NCI-H774 (cell line): ENCODE measurements around the gene SLC12A8.

Experiments
- DNase-seq: peaks from one replicate; lab custom pipeline; 2025; lab: John Stamatoyannopoulos, UW

The SLC12A8 gene

DNA sequence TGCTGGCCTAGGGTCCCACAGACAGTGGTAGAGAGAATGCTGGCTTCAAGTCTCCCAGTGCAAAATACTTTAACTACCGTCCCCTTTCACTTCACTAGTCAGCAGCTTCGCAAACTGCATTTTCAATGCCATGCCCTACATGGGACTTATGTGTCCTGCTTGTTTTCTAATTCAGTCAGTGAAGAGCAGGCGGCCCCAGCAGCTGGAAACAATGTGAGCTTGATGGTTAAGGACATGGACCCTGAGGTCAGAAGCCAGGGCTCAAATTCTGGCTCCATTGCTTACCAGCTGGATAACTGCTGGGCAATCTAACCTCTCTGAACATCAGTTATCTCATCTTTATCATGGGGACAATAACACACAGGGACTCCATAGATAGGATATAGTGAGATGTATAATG, 58.4 kb downstream of the SLC12A8 start:
- no peak for DNase-seq

DNA sequence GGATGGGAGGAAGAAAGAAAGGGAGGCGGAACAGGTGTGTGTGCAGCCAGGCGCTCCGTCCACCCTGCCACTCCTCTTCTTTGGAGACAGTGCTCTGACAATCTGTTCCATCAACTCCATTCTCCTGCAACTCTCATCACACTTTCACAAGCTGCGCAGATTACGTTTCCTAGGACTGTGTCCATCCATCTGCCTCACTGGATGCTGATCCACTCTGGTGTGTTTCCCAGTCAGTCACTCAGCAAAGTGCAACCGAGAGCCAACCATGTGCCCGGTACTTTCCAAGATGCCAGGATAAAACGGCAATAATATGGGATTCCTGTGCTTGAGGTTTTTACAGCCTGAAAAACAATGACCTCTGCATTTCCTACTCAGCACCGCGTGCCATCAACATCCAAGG, 59.6 kb downstream of the SLC12A8 start:
- no peak for DNase-seq

DNA sequence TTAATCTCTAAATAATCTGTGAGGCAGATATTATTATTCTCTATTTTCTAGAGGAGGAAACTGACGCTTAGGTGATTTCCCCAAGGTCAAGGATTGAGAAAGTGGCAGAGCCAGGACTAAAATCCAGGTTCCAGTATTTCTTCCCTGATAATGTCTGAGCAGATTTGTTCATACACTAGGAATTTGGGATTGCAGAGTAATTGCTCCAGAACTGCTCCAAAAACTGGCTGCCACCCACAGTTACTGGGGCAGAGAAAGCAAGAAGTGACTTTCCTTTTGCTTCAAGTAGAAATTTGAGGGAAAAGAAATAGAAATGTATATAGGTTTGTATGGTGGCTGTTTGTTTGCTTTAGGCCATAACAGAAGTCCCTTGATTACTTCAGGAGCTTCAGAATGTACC, 60.6 kb downstream of the SLC12A8 start:
- DNase-seq: no peak

DNA sequence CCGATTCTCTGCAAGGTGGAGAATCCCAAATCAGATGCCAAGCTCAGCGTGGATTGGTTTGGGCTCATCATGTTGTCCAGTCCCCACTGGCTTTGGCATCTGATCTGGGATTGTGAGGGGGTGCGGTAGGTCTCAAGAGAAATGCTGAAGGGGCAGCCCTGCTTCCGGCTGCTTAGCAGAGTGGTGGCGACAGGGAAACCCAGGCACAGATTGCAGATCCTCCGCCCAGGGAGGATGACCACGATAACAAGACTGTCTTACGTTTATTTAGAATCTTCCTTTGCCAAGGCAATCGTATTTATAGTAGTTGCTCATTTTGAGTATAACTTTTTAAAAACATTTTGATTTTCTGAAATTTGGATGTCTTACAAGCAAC, 61.1 kb downstream of the SLC12A8 start:
- no peak for DNase-seq

DNA sequence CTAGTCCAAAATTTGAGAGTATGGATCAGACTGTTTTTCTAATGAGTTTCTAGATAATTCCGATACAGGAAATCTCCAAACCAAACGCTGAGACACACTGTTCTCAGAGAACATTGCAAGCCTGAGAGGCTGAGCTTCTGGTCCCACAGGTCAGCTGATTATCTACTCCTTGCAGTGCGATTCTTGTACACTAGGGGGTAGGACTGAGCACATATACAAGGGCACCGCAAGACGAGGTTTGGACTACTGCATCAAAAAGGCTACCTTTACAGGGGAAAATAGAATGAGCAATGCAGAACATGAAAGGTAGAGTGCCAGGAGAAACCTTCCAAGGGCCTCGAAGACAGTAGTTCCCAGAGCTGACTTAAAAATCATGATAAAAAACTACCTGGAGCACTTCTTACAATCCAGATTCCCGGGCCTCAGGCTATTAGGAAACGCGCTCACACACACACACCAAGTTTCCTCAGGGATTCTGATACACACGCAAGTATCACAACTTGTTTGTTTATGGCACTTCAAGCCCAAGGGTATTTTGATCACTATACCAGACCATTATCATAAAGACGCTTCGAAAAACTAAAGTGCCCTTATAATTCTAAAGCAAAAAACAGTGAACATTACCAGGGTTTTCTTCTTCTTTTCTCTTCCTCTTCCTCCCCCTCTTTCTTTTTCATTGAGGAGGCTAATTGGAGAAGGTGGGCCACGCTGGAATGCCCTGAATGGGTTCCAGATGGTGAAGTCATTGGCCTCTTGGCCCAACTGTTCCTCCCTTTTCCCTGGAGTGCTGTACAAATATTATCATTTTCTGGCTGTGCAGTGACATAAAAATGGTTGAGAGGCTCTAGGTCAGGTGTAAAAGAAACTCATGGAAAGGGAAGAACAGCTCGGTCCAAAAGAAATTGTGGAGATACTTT, 61.8 kb downstream of the SLC12A8 start:
- DNase-seq: no peak

DNA sequence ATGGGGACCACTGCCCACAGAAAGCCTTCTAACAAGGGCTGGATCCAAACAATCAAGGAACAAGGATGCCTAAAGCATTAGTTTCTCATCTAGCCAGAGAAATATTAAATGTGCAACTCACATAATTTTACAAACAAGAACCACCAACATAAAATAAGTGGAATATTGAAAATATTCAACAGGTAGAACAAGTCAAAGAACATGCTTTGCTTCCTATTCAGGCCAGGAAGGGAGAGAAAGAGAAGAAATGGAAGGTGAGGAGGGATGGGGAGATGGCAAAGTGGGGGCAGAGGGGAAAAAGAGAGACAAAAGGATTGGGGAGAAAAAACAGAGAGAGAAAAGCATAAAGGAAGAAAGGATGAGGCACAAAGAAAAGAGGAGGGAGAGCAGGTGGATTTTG, 63.1 kb downstream of the SLC12A8 start:
- no peak for DNase-seq

DNA sequence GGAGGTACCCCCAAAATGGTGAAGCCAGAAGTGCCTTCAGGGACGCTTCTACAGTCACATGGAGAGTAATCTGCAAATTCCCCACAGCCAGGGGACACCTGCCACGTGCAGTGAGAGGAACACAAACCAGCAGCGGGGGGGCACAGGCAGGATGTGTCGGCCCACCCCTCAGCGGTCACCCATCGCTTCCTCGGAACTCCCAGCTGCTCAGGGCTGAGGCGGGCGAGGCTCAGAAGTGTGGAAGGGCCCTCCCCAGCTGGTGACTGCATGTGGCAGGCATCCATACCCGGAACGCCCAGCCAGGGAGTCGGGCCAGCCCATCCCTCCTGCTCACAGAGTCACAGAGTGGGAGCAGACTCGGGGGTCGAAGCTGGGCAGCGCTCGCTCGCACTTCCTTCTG, 63.7 kb downstream of the SLC12A8 start:
- no peak for DNase-seq

DNA sequence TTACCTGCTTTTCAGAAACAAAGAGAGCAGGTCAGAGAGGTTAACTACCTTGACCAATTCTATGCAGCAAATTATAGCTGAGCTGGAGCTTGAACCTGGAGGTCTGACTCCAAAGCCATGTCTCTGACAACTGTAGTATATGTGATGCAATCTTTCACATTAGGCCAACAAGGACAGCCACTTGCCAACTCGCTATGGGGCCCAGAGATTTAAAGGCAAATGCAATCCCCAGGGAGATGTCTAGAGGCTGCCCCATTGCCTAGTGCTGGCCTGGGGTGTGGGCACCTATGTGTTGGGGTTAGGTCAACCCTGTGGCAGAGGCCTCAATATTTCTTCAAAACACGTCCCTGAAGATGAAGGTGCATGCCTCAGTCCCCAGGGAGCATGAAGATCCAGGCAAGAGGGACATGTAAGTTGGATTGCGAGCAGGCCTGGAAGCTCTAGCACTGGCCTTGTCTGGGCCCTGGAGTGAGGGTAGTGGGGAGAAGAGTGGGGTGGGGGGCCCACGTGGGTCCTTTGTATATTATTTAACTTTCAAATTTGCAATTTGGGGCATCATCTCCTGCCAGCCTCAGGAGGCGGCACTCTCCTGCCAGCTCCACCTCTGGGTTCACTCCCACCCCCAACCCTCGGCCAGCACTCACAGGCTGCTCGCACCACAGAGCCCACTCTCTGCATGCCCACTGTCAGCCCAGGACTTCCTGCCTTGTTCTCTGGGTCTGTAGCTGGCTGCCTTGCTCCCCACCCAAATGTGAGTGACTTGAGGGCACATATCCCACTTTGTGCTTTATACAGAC, 64.3 kb downstream of the SLC12A8 start:
- no peak for DNase-seq

DNA sequence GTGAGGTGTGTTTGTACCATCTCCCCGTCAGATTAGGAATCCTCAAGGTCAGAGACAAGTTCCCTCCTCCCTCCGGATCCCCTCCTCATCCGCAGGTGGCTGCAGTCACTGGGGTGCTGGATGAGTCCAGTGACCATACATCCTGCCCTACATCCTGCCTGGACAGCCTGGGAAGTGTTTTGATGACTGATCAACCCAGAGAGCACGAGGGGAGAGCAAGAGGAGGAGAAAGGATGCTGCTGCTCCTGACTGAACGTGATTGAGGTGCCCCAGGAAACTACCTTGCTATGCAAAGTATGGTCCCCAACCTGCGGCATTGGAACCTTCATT, 65.1 kb downstream of the SLC12A8 start:
- DNase-seq: no peak

DNA sequence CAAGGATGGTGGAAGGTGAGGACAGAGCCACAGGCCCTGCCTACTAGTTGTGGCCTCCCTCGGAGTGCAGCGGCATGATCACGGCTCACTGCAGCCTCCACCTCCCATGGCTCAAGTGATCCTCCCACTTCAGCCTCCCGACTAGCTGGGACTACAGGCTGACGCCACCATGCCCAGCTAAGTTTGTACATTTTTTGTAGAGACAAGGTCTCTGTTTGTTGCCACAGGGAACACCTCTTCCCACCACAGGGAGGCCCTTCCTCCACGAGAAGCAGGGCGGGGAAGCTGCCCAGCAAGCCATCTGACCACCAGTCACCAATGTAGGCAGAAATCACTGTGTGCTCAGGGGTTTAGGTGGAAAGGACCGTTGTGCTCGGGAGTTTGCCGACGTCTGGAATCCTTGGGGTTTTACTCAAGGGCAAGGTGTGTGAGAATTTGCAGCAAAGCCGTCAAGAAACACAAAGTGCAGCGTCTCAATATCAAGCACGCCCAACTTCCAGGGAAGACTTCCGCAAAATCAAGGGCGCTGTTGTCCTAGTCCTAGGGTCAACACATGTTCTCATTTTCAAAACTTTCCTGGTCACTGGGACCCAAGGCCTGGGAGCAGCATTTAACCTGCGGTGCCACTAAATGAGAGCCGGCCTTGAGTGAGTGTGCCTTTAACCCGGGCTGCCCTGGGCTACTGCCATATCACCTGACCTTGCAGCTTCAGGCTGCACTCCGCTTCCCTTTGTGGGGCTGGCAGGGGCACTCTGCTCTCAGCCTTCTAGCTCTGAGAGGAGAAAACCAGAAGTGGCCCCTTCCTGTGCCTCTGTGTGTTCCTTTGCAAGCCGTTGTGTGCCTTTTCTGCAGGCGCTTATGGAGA, 65.7 kb downstream of the SLC12A8 start:
- DNase-seq: no peak

DNA sequence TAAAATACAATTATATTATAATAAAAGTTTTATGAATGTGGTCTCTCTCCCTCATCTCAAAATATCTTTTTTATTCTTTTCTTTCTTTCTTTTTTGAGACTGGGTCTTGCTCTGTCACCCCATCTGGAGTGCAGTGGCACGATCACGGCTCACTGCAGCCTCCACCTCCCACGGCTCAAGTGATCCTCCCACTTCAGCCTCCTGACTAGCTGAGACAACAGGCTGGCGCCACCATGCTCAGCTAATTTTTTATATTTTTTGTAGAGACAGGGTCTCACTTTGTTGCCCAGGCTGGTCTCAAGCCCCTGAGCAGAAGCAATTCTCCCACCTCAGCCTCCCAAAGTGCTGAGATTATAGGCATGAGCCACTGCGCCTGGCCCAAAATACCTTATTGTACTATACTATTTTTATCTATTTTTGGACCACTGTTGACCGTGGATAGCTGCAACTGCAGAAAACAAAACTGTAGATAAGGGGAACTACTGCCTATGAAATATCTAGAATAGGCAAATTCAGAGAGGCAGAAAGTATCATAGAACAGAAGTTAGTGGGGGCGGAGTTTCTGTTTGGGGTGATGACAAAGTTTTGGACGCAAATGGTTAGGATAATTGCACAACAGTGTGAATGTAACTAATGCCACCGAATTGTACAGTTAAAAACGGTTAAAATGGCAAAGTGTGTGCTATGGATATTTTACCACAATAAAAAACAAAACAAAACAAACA, 66.6 kb downstream of the SLC12A8 start:
- no peak for DNase-seq

DNA sequence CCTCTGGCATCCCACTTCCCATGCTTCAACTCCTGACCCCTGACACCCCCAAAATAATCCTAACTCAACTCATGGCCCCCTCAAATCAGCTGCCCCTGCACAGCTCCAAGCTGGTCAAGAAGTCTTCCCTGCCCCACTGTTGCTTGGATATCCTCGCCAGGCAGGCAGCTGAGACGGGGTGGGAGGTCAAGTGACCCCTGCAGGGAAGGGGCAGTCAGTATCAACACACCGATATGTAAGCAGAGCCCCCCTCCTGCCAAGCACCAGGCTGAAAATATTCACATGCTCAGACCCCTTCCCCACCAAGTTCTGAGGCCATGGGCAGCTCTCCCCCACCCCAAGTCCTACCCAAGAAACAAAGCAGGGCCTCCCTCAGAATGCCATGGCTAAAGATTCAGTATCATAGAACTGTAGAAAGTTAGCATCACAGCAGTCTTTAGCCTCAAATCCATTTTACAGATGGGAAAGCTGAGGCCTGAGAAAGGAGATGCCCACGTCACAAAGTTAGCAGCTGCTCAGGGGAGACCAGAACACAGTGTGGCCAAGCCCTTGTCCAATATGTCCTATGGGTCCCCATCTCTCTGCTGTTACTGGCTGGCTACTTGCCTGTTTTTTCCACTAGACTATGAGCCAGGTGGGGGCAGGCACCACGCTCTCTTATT, 67.8 kb downstream of the SLC12A8 start:
- DNase-seq: no peak

DNA sequence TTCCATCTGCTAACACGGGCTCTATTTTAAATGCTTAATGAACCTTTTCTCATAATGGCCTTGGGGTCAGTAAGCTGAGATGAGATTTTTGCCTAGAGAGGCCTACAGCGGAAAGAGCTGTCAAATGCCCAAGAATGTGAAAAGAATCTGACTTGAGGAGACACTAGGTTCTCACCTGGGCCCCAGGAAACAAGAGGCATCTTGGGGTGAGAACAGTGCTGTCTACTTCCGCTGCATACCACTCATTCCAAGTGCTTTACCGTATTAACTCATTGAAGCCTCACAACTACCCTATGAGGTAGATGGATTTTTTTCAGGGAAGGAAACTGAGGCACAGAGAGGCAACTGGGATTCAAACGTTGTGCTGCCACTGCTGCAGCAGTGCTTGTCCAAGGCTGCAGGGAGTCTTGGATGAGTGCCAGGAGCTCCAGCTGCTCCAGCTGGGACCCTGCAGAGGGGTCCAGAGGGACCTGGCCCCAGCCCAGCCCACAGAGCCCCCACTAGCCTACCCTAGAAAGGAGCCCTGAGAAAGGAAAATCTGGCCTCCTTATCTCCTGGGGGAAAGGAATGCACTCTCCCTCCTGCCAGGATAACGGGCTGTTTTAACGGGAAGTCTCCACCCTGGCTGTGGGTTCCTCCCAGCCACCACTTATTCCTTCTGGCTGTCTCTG, 68.4 kb downstream of the SLC12A8 start:
- no peak for DNase-seq

DNA sequence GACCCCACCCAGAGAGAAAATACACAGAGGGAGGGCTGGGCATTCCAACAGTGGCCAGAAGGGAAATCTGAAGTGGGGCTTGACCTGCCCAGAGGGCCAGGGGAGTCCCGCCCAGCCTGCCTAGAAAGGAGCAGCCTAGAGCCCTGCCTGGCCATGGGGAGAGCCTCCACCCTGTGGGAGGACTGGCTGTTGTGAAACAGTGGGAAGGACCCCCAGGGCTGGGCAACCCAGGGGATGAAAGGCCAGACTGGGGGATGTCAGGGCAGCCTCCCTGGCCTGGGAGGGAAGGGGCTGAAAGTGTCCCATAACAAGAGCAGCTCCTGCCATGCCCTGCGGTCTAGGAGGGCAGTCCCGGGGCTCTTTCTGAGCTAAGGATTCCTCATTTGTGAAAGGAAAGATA, 69.0 kb downstream of the SLC12A8 start:
- no peak for DNase-seq

DNA sequence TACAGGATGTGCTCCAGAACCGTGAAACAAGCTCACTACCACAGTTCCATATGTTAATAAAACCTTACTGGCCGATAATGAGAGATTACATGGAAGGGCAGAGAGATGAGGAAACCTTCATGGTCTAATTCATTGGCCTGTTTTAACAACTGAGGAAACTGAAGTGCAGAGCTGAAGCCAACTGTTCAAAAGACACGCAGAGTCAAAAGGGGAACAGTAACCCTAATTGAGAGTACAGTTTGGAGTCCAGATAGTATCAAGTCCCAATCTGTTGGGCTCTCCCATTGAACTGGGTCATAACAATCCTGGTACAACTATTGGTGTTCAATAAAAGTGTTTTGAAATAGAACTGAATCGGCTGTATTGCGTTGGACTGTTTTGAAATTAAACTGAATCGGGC, 69.6 kb downstream of the SLC12A8 start:
- DNase-seq: no peak

DNA sequence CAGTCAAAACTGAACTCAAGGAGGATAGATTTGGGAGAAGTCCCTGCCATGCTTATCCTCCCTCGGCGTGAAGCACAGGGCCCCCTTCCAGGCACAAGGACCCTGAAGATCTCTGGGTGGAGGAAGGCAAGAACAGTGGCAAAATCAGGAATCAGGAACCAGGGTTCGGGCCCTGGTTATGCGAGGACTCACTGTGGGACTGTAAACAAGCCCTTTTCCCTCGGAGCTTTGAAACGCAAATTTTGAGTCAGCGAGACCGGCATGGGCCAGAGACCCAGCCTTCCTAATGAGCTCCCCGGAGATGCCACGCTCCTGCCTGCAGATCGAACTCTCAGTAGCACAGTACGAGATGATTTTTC, 70.1 kb downstream of the SLC12A8 start:
- DNase-seq: no peak

DNA sequence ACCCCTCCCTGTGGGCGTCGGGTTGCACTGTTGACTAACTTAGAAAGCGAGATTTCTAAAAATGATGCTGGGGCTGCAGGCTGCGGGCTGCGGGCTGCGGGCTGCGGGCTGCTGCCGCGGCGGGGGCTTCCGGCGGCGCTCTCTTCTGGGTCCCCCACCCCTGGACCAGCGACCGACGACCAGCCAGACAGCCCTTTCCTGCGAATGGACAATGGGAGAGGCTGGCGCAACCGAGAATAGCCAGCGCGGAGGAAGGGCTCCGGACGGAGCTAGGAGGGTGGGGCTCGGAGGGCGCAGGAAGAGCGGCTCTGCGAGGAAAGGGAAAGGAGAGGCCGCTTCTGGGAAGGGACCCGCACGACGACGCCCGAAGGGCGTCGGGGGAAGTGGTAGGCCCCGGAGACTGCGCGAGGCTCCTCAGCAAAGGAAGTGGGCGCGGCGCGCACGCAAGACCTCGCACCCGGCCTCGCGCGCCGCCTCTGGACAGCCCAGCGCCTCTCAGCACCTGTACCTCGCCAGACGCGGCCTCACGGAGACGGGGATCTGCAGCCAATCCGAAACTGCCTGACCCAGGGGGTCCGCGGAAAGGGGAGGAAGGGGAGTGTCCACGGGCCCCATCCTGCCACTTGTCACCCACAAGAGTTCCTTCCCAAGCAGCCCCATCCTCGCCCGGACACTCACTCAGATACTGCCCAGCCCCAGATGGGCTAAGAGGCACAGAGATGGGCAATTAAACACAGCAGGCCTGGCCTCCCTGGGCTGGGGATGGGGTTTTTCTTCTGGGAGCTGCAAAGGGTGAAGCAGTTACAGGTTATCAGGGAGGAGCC, 70.7 kb downstream of the SLC12A8 start:
- no peak for DNase-seq

DNA sequence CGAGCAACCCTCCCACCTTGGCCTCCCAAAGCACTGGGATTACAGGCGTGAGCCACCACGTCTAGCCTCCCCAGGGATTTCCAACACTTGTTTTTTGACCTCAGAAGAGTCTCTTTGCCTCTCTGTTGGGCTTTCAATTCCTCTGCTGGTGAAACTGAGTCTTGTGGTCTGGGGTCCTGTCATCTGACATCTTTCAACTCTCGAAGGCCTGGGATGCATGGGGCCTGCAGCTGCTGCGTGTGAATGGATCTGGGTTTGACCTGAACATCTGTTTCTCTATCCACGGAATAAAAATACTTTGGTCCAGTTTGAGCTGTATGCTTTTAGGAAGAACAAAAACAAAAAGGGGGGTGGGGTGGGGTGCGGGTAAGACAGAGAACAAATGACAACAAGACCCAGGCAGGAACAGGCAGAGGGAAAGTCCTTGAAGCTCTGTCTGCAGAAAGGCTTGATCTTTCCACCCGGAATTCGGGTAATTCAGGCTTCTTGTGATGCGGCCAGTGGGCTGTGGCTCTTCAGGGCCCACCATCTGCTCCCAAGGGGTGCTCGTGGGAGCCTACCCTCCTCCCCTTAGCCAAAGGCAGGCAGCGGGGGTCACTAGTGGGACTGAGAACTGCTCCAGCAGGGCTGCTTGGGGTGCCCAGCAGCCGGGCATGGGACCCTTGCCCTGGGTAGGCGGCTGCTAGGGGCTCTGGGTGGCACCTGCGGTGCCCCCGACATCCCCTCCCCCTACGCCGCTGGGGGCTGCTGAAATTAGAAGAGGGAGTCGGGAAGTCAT, 71.5 kb downstream of the SLC12A8 start:
- no peak for DNase-seq
